Gastroesophageal sphincter (tissue), 3 donors: Measurements from ENCODE around the gene ACOXL.

ENCODE experiments used
- EP300 ChIP-seq: sonication (generic); formaldehyde crosslinking; IDR thresholded peaks from one replicate; pipeline ENCODE4 v1.6.1; 2017; ENCODE audit warnings: antibody characterized with exemption, mild to moderate bottlenecking
- POLR2A ChIP-seq, 2 donors: fragments of 450-650 bp; IDR thresholded peaks; one replicate each; pipeline ENCODE4 v1.6.1; 2017; ENCODE audit warnings: antibody characterized with exemption in 2 of 2, mild to moderate bottlenecking in 2 of 2, moderate library complexity in 1 of 2
- POLR2AphosphoS5 ChIP-seq: sonication (generic); formaldehyde crosslinking; IDR thresholded peaks from one replicate; pipeline ENCODE4 v1.6.1; 2017; ENCODE audit warnings: antibody characterized with exemption
- TF ChIP-seq, protein P1 (sequence below), 4 experiments: fragments of 200-600 bp in 2 of 4; fragments of 450-650 bp in 2 of 4; sonication (generic) in 1 of 4; IDR thresholded peaks; one replicate each; pipeline ENCODE4 v1.5.1; 2017 to 2019; ENCODE audit warnings: antibody characterized with exemption in 4 of 4, mild to moderate bottlenecking in 2 of 4, moderate library complexity in 2 of 4

DNA sequence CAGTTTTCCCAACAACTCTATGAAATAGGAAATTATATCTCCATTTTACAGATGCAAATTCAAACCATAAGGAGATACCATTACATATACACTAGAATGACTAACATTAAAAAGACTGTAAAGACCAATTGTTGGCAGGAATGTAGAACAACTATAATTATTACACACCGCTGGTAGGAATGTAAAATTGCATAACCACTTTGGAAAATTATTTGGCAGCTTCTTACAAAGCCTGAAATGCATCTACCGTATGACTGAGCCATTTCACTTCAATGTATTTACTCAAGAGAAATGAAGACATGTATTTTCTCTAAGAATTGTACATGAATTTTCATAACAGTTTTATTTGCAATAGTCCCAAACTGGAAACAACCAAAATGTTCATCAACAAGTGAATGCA, 199.3 kb downstream of the ACOXL start:
- TF ChIP-seq, protein P1, sequence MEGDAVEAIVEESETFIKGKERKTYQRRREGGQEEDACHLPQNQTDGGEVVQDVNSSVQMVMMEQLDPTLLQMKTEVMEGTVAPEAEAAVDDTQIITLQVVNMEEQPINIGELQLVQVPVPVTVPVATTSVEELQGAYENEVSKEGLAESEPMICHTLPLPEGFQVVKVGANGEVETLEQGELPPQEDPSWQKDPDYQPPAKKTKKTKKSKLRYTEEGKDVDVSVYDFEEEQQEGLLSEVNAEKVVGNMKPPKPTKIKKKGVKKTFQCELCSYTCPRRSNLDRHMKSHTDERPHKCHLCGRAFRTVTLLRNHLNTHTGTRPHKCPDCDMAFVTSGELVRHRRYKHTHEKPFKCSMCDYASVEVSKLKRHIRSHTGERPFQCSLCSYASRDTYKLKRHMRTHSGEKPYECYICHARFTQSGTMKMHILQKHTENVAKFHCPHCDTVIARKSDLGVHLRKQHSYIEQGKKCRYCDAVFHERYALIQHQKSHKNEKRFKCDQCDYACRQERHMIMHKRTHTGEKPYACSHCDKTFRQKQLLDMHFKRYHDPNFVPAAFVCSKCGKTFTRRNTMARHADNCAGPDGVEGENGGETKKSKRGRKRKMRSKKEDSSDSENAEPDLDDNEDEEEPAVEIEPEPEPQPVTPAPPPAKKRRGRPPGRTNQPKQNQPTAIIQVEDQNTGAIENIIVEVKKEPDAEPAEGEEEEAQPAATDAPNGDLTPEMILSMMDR (IDR thresholded peaks at IDR 0.05): peak in 2 of 4 experiments; percentile 13 to 39
- TF ChIP-seq POLR2AphosphoS5 (no peak), POLR2A (IDR thresholded peaks at IDR 0.05) (no peak), EP300 (no peak)
